Measurements from ENCODE around the gene SGK1.

DNA sequence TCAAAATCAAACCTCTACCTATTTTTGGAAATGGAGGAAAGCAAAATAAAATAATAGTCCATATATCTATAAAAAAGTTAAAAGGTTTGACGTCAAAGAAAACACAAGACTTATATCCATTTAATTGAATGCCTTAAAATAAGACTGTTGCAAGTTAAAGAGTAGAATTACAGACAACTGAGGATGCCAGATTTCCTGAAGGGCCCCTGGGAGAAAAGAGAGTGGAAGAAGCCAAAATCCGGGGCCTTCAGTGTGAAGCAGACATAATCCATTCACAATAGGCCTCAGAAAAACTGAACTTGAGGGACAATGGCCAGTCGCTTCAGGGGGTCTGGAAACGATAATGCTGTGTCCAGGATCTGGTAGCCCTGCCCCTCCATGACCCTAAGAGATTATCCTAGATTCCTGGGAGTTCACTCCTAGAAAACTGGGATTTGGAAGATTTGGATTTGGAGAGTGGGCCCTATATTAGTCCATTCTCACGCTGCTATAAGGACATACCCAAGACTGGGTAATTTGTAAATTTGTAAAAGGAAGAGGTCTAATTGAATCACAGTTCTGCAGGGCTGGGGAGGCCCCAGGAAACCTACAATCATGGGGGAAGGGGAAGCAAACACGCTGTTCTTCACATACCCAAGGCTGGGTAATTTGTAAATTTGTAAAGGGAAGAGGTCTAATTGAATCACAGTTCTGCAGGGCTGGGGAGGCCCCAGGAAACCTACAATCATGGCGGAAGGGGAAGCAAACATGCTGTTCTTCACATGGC lies 171.5 kb downstream of the SGK1 start:
- TF ChIP-seq, protein P1, sequence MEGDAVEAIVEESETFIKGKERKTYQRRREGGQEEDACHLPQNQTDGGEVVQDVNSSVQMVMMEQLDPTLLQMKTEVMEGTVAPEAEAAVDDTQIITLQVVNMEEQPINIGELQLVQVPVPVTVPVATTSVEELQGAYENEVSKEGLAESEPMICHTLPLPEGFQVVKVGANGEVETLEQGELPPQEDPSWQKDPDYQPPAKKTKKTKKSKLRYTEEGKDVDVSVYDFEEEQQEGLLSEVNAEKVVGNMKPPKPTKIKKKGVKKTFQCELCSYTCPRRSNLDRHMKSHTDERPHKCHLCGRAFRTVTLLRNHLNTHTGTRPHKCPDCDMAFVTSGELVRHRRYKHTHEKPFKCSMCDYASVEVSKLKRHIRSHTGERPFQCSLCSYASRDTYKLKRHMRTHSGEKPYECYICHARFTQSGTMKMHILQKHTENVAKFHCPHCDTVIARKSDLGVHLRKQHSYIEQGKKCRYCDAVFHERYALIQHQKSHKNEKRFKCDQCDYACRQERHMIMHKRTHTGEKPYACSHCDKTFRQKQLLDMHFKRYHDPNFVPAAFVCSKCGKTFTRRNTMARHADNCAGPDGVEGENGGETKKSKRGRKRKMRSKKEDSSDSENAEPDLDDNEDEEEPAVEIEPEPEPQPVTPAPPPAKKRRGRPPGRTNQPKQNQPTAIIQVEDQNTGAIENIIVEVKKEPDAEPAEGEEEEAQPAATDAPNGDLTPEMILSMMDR (IDR thresholded peaks at IDR 0.05), result no peak
- TF ChIP-seq POLR2A (IDR thresholded peaks at IDR 0.05), result no peak

Measured in testis (tissue), 2 donors.